Neural cell (in vitro differentiated cells): ENCODE data around the gene RASGEF1C.

Experiments
- EP300 ChIP-seq: fragments of 450-650 bp; conservative IDR thresholded peaks from 2 replicates; pipeline ENCODE4 v1.6.1; 2014; ENCODE audit warnings: antibody characterized with exemption, mild to moderate bottlenecking, moderate library complexity; ENCODE audit not compliant: poor library complexity, severe bottlenecking
- EZH2 ChIP-seq: fragments of 200-600, 300-800 bp; shearing (Covaris generic), sonication (generic); IDR thresholded peaks from 2 replicates; pipeline ENCODE4 v1.6.1; 2014; ENCODE audit warnings: antibody characterized with exemption, low read length, borderline replicate concordance, mild to moderate bottlenecking; ENCODE audit not compliant: insufficient read depth, poor library complexity, severe bottlenecking
- MXI1 ChIP-seq: fragments of 450-650 bp; conservative IDR thresholded peaks from 2 replicates; pipeline ENCODE4 v1.6.1; 2014; ENCODE audit warnings: antibody characterized with exemption, mild to moderate bottlenecking; ENCODE audit not compliant: poor library complexity, severe bottlenecking
- POLR2AphosphoS5 ChIP-seq: IDR thresholded peaks from 2 replicates; pipeline ENCODE4 v1.6.1; 2012
- TAF1 ChIP-seq: IDR thresholded peaks from 2 replicates; pipeline ENCODE4 v1.6.1; 2012; ENCODE audit warnings: low read depth
- TF ChIP-seq, protein P1 (sequence below): fragments of 450-650 bp; IDR thresholded peaks from 2 replicates; pipeline ENCODE4 v1.5.1; 2014; ENCODE audit warnings: antibody characterized with exemption, mild to moderate bottlenecking, moderate library complexity; ENCODE audit not compliant: poor library complexity, severe bottlenecking
- TF ChIP-seq, protein P2 (sequence below): IDR thresholded peaks from 2 replicates; pipeline ENCODE4 v1.6.1; 2012; ENCODE audit warnings: borderline replicate concordance

DNA sequence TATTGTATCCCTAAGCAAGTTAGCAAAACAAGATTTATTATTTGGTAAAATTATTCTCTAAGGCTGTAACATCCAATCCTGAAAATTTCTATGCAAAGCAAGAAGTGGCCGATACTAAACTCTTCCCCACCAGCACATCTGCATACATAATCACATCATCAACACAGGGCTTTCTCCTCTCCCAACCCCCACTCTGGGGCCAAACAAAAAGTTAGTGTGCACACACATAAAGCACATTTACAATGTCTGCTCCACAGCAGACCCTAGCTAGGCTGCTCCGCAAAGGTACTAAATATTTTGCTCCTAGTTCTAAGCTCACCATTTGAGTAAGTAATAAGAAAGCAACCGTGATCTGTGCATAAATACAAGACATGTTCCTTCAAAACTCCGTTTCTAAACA lies 141.0 kb downstream of the RASGEF1C start:
- TF ChIP-seq, protein P1, sequence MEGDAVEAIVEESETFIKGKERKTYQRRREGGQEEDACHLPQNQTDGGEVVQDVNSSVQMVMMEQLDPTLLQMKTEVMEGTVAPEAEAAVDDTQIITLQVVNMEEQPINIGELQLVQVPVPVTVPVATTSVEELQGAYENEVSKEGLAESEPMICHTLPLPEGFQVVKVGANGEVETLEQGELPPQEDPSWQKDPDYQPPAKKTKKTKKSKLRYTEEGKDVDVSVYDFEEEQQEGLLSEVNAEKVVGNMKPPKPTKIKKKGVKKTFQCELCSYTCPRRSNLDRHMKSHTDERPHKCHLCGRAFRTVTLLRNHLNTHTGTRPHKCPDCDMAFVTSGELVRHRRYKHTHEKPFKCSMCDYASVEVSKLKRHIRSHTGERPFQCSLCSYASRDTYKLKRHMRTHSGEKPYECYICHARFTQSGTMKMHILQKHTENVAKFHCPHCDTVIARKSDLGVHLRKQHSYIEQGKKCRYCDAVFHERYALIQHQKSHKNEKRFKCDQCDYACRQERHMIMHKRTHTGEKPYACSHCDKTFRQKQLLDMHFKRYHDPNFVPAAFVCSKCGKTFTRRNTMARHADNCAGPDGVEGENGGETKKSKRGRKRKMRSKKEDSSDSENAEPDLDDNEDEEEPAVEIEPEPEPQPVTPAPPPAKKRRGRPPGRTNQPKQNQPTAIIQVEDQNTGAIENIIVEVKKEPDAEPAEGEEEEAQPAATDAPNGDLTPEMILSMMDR = no peak
- no peak for TF ChIP-seq POLR2AphosphoS5
- no peak for TF ChIP-seq EZH2
- TF ChIP-seq TAF1 = no peak
- TF ChIP-seq MXI1 = no peak
- TF ChIP-seq, protein P2, sequence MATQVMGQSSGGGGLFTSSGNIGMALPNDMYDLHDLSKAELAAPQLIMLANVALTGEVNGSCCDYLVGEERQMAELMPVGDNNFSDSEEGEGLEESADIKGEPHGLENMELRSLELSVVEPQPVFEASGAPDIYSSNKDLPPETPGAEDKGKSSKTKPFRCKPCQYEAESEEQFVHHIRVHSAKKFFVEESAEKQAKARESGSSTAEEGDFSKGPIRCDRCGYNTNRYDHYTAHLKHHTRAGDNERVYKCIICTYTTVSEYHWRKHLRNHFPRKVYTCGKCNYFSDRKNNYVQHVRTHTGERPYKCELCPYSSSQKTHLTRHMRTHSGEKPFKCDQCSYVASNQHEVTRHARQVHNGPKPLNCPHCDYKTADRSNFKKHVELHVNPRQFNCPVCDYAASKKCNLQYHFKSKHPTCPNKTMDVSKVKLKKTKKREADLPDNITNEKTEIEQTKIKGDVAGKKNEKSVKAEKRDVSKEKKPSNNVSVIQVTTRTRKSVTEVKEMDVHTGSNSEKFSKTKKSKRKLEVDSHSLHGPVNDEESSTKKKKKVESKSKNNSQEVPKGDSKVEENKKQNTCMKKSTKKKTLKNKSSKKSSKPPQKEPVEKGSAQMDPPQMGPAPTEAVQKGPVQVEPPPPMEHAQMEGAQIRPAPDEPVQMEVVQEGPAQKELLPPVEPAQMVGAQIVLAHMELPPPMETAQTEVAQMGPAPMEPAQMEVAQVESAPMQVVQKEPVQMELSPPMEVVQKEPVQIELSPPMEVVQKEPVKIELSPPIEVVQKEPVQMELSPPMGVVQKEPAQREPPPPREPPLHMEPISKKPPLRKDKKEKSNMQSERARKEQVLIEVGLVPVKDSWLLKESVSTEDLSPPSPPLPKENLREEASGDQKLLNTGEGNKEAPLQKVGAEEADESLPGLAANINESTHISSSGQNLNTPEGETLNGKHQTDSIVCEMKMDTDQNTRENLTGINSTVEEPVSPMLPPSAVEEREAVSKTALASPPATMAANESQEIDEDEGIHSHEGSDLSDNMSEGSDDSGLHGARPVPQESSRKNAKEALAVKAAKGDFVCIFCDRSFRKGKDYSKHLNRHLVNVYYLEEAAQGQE = no peak
- TF ChIP-seq EP300 = no peak
